IMR-90 (cell line): ENCODE data around the gene INSYN1.

Experiments used
- BHLHE40 ChIP-seq: fragments of 150-350 bp; IDR thresholded peaks from 2 replicates; pipeline ENCODE4 v1.6.1; 2016; ENCODE audit warnings: mild to moderate bottlenecking, low read depth, low read length
- CEBPB ChIP-seq: IDR thresholded peaks from 2 replicates; pipeline ENCODE4 v1.6.1; 2012; ENCODE audit warnings: low read depth, low read length, improper control_type of control experiment
- CTCF ChIP-seq: conservative IDR thresholded peaks from 2 replicates; pipeline ENCODE4 v1.5.1; 2012; ENCODE audit warnings: mild to moderate bottlenecking, low read depth, low read length, improper control_type of control experiment
- FOS ChIP-seq: fragments of 150-350 bp; IDR thresholded peaks from 2 replicates; pipeline ENCODE4 v1.6.1; 2016; ENCODE audit warnings: low read depth, low read length
- MAFK ChIP-seq: IDR thresholded peaks from 2 replicates; pipeline ENCODE4 v1.6.1; 2012; ENCODE audit warnings: low read depth, low read length, improper control_type of control experiment
- MXI1 ChIP-seq: IDR thresholded peaks from 2 replicates; pipeline ENCODE4 v1.6.1; 2012; ENCODE audit warnings: low read depth, mild to moderate bottlenecking, low read length, moderate library complexity, borderline replicate concordance
- POLR2A ChIP-seq: IDR thresholded peaks from 2 replicates; pipeline ENCODE4 v1.6.1; 2012; ENCODE audit warnings: mild to moderate bottlenecking, low read depth, low read length
- RAD21 ChIP-seq: IDR thresholded peaks from 2 replicates; pipeline ENCODE4 v1.6.1; 2012; ENCODE audit warnings: low read length, improper control_type of control experiment
- RCOR1 ChIP-seq: IDR thresholded peaks from 2 replicates; pipeline ENCODE4 v1.6.1; 2012; ENCODE audit warnings: mild to moderate bottlenecking, low read length, improper control_type of control experiment; ENCODE audit not compliant: insufficient replicate concordance
- RFX5 ChIP-seq: IDR thresholded peaks from 2 replicates; pipeline ENCODE4 v1.8.0; 2012; ENCODE audit warnings: low read depth, mild to moderate bottlenecking, low read length, moderate library complexity
- SMC3 ChIP-seq: fragments of 150-350 bp; IDR thresholded peaks from 2 replicates; pipeline ENCODE4 v1.6.1; 2016; ENCODE audit warnings: low read depth, mild to moderate bottlenecking, antibody characterized with exemption, low read length, moderate library complexity
- USF2 ChIP-seq: fragments of 150-350 bp; IDR thresholded peaks from 2 replicates; pipeline ENCODE4 v1.6.1; 2017; ENCODE audit warnings: mild to moderate bottlenecking, antibody characterized with exemption, low read length, low read depth

- TF ChIP-seq SMC3 (no peak), CTCF (no peak), RAD21 (no peak), POLR2A (no peak), USF2 (no peak), MAFK (no peak), CEBPB (no peak), MXI1 (no peak), BHLHE40 (no peak), RCOR1 (no peak), FOS (no peak), RFX5 (no peak)
These were observed 28.9 kb downstream of the INSYN1 start for GRCh38 chr15:73724212-73724611.
